GM12878 (cell line): ENCODE data around the gene CCN2.

Experiments used
- CTCF ChIP-seq, 3 experiments: IDR thresholded peaks in 2 of 3; conservative IDR thresholded peaks in 1 of 3; 2 replicates each; pipeline ENCODE4 v1.5.1; 2011; ENCODE audit warnings: low read depth in 3 of 3, low read length in 3 of 3, mild to moderate bottlenecking in 3 of 3, control low read depth in 2 of 3, moderate library complexity in 2 of 3, inconsistent platforms in 1 of 3, mixed read lengths in 1 of 3; ENCODE audit not compliant: control insufficient read depth in 2 of 3, insufficient read depth in 1 of 3; ENCODE audit errors: extremely low read depth in 1 of 3
- E2F4 ChIP-seq: IDR thresholded peaks from 2 replicates; pipeline ENCODE4 v1.6.1; 2012; ENCODE audit warnings: low read depth, low read length, improper control_type of control experiment
- EED ChIP-seq: sonication (generic); IDR thresholded peaks from 2 replicates; pipeline ENCODE4 v1.6.1; 2016; ENCODE audit warnings: antibody characterized with exemption, low read depth
- EZH2 ChIP-seq: IDR thresholded peaks from 2 replicates; pipeline ENCODE4 v1.6.1; 2012; ENCODE audit warnings: low read depth, mild to moderate bottlenecking, control low read depth, inconsistent platforms, low read length, borderline replicate concordance; ENCODE audit not compliant: control insufficient read depth
- MYC ChIP-seq: IDR thresholded peaks from 2 replicates; pipeline ENCODE4 v1.6.1; 2011; ENCODE audit warnings: mild to moderate bottlenecking, low read length, moderate library complexity, inconsistent platforms; ENCODE audit not compliant: insufficient read depth, insufficient replicate concordance, insufficient read length, severe bottlenecking
- SKIL ChIP-seq: fragments of 450-650 bp; IDR thresholded peaks from 2 replicates; pipeline ENCODE4 v1.6.1; 2017; ENCODE audit warnings: mild to moderate bottlenecking, low read depth, inconsistent platforms; ENCODE audit not compliant: poor library complexity, severe bottlenecking
- SUZ12 ChIP-seq: fragments of 200-600 bp; sonication (generic); IDR thresholded peaks from one replicate; pipeline ENCODE4 v1.6.1; 2018; ENCODE audit warnings: antibody characterized with exemption, mild to moderate bottlenecking; ENCODE audit not compliant: unreplicated experiment
- USF2 ChIP-seq: IDR thresholded peaks from 2 replicates; pipeline ENCODE4 v1.6.1; 2011; ENCODE audit warnings: low read depth, low read length, improper control_type of control experiment, borderline replicate concordance
- YBX1 ChIP-seq: fragments of 450-650 bp; IDR thresholded peaks from 2 replicates; pipeline ENCODE4 v1.6.1; 2016; ENCODE audit warnings: antibody characterized with exemption
- ZNF217 ChIP-seq: fragments of 450-650 bp; IDR thresholded peaks from 2 replicates; pipeline ENCODE4 v1.6.1; 2017; ENCODE audit warnings: antibody characterized with exemption, mild to moderate bottlenecking
- TF ChIP-seq, protein P1 (sequence below): IDR thresholded peaks from 2 replicates; pipeline ENCODE4 v1.6.1; 2012; ENCODE audit warnings: low read depth, low read length, improper control_type of control experiment
- TF ChIP-seq, protein P2 (sequence below): IDR thresholded peaks from 2 replicates; pipeline ENCODE4 v1.6.1; 2012; ENCODE audit warnings: mild to moderate bottlenecking, low read depth, low read length

GRCh38 chr6:131968656-131969055 lies 17.5 kb upstream of the CCN2 start:
- no peak for TF ChIP-seq USF2
- no peak for TF ChIP-seq YBX1
- no peak for TF ChIP-seq CTCF (IDR thresholded peaks at IDR 0.05 in 2 of 3, conservative IDR thresholded peaks at IDR 0.05 in 1 of 3; ENCODE audit: control insufficient read depth in 2 of 3, extremely low read depth in 1 of 3, insufficient read depth in 1 of 3, low read depth in 3 of 3, low read length in 3 of 3)
- TF ChIP-seq EZH2, result no peak
- TF ChIP-seq, protein P1, sequence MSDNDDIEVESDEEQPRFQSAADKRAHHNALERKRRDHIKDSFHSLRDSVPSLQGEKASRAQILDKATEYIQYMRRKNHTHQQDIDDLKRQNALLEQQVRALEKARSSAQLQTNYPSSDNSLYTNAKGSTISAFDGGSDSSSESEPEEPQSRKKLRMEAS, result no peak
- no peak for TF ChIP-seq EED
- TF ChIP-seq MYC, result no peak
- no peak for TF ChIP-seq SKIL
- no peak for TF ChIP-seq E2F4
- TF ChIP-seq, protein P2, sequence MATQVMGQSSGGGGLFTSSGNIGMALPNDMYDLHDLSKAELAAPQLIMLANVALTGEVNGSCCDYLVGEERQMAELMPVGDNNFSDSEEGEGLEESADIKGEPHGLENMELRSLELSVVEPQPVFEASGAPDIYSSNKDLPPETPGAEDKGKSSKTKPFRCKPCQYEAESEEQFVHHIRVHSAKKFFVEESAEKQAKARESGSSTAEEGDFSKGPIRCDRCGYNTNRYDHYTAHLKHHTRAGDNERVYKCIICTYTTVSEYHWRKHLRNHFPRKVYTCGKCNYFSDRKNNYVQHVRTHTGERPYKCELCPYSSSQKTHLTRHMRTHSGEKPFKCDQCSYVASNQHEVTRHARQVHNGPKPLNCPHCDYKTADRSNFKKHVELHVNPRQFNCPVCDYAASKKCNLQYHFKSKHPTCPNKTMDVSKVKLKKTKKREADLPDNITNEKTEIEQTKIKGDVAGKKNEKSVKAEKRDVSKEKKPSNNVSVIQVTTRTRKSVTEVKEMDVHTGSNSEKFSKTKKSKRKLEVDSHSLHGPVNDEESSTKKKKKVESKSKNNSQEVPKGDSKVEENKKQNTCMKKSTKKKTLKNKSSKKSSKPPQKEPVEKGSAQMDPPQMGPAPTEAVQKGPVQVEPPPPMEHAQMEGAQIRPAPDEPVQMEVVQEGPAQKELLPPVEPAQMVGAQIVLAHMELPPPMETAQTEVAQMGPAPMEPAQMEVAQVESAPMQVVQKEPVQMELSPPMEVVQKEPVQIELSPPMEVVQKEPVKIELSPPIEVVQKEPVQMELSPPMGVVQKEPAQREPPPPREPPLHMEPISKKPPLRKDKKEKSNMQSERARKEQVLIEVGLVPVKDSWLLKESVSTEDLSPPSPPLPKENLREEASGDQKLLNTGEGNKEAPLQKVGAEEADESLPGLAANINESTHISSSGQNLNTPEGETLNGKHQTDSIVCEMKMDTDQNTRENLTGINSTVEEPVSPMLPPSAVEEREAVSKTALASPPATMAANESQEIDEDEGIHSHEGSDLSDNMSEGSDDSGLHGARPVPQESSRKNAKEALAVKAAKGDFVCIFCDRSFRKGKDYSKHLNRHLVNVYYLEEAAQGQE, result no peak
- TF ChIP-seq SUZ12, result no peak
- no peak for TF ChIP-seq ZNF217
